T-helper 1 cell treated with Interleukin-12 subunit alpha and Interleukin-12 subunit beta and Interleukin-4 antibody, amounts not matched to agents 30 ng/mL and 1 ng/mL, for 36 hours (primary cell): Measurements from ENCODE around the gene RBMS3. TPM values are rescaled to one million over a fixed set of nuclear protein-coding genes. Genes with fewer than 3 reads are reported as not detected.

ENCODE experiments used
- intact Hi-C: fragments of 100-400 bp; cut with micrococcal nuclease; formaldehyde crosslinking; loops from one replicate; pipeline ENCODE4 v1.15.1; 2024
- total RNA-seq: library from RNA; stranded (reverse); gene quantifications from 2 replicates; pipeline ENCODE4 v1.2.3, GENCODE V29; 2022

Gene RBMS3
- total RNA-seq, 1 donor from 2014 or later, result 4.1 TPM

GRCh38 chr3:29852767-29853166 lies 571.9 kb downstream of the RBMS3 start:
- intact Hi-C loops, result no loop called here

- intact Hi-C loops, result no loop called here
Observed at GRCh38 chr3:29853841-29854397, 573.0 kb downstream of the RBMS3 start.

GRCh38 chr3:29854821-29855220 lies 574.0 kb downstream of the RBMS3 start:
- intact Hi-C loops, result no loop called here

- intact Hi-C loops, result no loop called here
Observed at GRCh38 chr3:29859726-29860270, 578.9 kb downstream of the RBMS3 start.

- intact Hi-C loops, result no loop called here
Observed at GRCh38 chr3:29864809-29865208, 583.9 kb downstream of the RBMS3 start.

- intact Hi-C loops, result no loop called here
Observed at GRCh38 chr3:29868543-29869101, 587.8 kb downstream of the RBMS3 start.

- intact Hi-C loops, result no loop called here
Observed at GRCh38 chr3:29870136-29870535, 589.3 kb downstream of the RBMS3 start.

GRCh38 chr3:29871087-29871486 lies 590.2 kb downstream of the RBMS3 start:
- intact Hi-C loops, result no loop called here

GRCh38 chr3:29880809-29881208 lies 599.9 kb downstream of the RBMS3 start:
- intact Hi-C loops, result no loop called here

GRCh38 chr3:29887451-29887850 lies 606.6 kb downstream of the RBMS3 start:
- intact Hi-C loops, result no loop called here

GRCh38 chr3:29889215-29889614 lies 608.3 kb downstream of the RBMS3 start:
- intact Hi-C loops, result no loop called here

- intact Hi-C loops, result no loop called here
Observed at GRCh38 chr3:29890801-29891200, 609.9 kb downstream of the RBMS3 start.

GRCh38 chr3:29892976-29893554 lies 612.2 kb downstream of the RBMS3 start:
- intact Hi-C loops, result no loop called here

- intact Hi-C loops, result no loop called here
Observed at GRCh38 chr3:29896856-29897255, 616.0 kb downstream of the RBMS3 start.

GRCh38 chr3:29898171-29898965 lies 617.5 kb downstream of the RBMS3 start:
- intact Hi-C loops, result no loop called here

- intact Hi-C loops, result no loop called here
Observed at GRCh38 chr3:29899021-29899420, 618.1 kb downstream of the RBMS3 start.

- intact Hi-C loops, result no loop called here
Observed at GRCh38 chr3:29901097-29901496, 620.2 kb downstream of the RBMS3 start.

- intact Hi-C loops, result no loop called here
Observed at GRCh38 chr3:29903600-29903999, 622.7 kb downstream of the RBMS3 start.

- intact Hi-C loops, result no loop called here
Observed at GRCh38 chr3:29906906-29907305, 626.0 kb downstream of the RBMS3 start.

GRCh38 chr3:29912600-29913288 lies 631.9 kb downstream of the RBMS3 start:
- intact Hi-C loops, result no loop called here

- intact Hi-C loops, result no loop called here
Observed at GRCh38 chr3:29914861-29915524, 634.1 kb downstream of the RBMS3 start.
